Nephron (organoid): Measurements from ENCODE around the gene SLC25A36.
"Not testable (repeated sequence)": the region's sequence is repeated elsewhere in the genome, so short reads cannot be mapped to it uniquely, and the experiment has no call there.

Source experiments
- H3K27ac Mint-ChIP-seq, 3 experiments: 2 replicates each; pipeline ENCODE4 v1.8.0; 2020; ENCODE audit warnings: mixed read lengths in 3 of 3, mild to moderate bottlenecking in 2 of 3, moderate library complexity in 1 of 3
- H3K27me3 Mint-ChIP-seq: 2 replicates; pipeline ENCODE4 v1.8.0; 2021; ENCODE audit warnings: low read depth, mild to moderate bottlenecking, moderate library complexity, mixed read lengths
- H3K36me3 Mint-ChIP-seq: 2 replicates; pipeline ENCODE4 v1.8.0; 2020; ENCODE audit warnings: low read depth, mixed read lengths
- H3K4me1 Mint-ChIP-seq: 2 replicates; pipeline ENCODE4 v1.8.0; 2020; ENCODE audit warnings: mixed read lengths
- H3K4me3 Mint-ChIP-seq, 3 experiments: 2 replicates each; pipeline ENCODE4 v1.8.0; 2020; ENCODE audit warnings: mild to moderate bottlenecking in 3 of 3, mixed read lengths in 3 of 3, moderate library complexity in 2 of 3
- H3K9me3 Mint-ChIP-seq: 2 replicates; pipeline ENCODE4 v1.8.0; 2020; ENCODE audit warnings: mixed read lengths
- TF ChIP-seq, protein P1 (sequence below), 3 experiments: fragments of 200-600 bp; sonication (generic); IDR thresholded peaks; one replicate each; pipeline ENCODE4 v1.5.0; 2021; ENCODE audit warnings: antibody characterized with exemption in 3 of 3; ENCODE audit not compliant: unreplicated experiment in 3 of 3

SLC25A36 gene

DNA sequence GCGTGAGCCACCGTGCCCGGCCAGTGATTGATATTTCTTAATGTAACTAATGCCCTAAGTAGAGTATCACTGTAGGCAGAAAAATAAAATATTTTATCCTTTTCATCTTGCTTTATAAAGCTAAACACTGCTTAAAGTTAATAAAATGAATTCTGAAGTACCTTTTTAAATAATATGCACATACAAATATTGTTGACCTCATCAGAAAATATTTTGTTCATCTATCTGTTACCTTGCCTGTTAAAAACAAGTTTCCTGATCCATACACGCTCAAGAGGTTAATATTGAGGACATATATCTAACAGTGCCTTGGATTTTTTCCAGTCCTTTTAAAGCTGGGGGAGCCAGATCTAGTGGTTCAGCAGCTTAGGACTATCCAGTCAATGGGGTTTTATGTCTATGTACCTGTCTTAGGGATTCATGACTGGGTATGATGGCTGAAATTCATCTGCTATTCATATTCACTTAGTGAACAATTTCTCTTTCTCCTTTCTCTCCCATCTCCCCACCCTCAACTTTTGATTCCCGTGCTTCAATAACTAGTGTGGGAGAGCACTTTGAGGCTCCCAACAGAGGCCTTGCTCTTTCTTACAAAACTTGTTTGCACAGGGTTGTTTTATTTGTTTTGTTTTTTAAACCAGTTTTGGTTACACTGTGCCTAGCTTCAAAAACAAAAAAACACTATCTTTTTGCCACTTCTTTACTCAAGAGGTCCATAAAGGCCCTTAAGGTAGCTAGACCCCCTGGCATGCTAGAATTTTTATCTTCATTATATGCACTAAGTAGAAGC, 7.0 kb downstream of the SLC25A36 start:
- Mint-ChIP-seq H3K4me1 (peaks cover 70% of the 10 kb centered on the region), H3K4me3 (no peak overlapping the region), H3K9me3 (no peaks in the 10 kb centered on the region), H3K36me3 (peaks cover 15% of the 10 kb centered on the region), H3K27ac (peak overlapping the region in 2 of 3 experiments; percentile 7 to 33), H3K27me3 (no peaks in the 10 kb centered on the region)
- TF ChIP-seq, protein P1, sequence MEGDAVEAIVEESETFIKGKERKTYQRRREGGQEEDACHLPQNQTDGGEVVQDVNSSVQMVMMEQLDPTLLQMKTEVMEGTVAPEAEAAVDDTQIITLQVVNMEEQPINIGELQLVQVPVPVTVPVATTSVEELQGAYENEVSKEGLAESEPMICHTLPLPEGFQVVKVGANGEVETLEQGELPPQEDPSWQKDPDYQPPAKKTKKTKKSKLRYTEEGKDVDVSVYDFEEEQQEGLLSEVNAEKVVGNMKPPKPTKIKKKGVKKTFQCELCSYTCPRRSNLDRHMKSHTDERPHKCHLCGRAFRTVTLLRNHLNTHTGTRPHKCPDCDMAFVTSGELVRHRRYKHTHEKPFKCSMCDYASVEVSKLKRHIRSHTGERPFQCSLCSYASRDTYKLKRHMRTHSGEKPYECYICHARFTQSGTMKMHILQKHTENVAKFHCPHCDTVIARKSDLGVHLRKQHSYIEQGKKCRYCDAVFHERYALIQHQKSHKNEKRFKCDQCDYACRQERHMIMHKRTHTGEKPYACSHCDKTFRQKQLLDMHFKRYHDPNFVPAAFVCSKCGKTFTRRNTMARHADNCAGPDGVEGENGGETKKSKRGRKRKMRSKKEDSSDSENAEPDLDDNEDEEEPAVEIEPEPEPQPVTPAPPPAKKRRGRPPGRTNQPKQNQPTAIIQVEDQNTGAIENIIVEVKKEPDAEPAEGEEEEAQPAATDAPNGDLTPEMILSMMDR (IDR thresholded peaks at IDR 0.05; ENCODE audit: unreplicated experiment in 3 of 3), result no peak

DNA sequence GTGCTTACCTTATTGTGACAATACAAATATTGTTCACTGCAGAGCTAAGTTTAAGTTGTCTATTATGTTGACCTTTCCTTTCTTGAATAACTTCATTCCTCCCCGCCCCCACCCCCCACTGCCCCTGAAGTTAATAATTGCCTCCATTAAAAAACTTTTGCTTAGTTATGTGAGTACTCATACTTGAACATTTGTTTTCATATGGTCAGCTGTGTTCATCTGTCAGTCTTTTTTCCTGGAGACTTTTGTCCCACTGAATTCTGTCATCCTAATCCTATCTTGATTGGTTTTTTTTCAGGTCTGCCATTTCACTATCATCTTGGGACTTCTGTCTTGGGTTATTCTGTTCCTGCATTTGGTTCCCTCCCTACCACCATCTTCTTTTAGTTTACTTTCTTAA, 8.5 kb downstream of the SLC25A36 start:
- Mint-ChIP-seq H3K27me3 (no peaks in the 10 kb centered on the region), H3K27ac (peak overlapping the region; percentile 43 to 92 (median 55)), H3K36me3 (peaks cover 15% of the 10 kb centered on the region), H3K9me3 (no peaks in the 10 kb centered on the region), H3K4me3 (peak overlapping the region in 1 of 3 experiments; percentile 42), H3K4me1 (peaks cover 69% of the 10 kb centered on the region)
- TF ChIP-seq, protein P1 (IDR thresholded peaks at IDR 0.05; ENCODE audit: unreplicated experiment in 3 of 3), result no peak

DNA sequence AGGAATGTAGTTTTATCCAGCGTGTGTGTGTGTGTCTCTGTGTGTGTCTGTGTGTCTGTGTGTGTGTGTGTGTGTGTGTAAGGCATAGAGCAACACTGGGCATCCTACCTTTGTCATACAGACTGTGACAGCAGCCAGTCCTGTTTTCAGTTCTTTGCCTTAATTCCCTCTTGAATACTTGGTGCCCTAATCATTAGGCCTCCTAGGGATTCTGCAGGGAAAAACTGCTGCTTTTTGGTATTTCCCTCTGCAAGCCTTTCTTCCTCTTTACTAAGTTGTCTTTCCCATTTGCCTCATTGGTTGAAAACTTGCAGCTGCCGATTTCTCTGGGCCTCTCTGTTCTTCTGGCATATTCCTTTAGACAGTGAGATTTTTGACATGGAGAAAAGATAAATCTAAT, 9.2 kb downstream of the SLC25A36 start:
- peaks cover 15% of the 10 kb centered on the region for H3K36me3 Mint-ChIP-seq
- no peaks in the 10 kb centered on the region for H3K9me3 Mint-ChIP-seq
- H3K27ac Mint-ChIP-seq, result peak overlapping the region; percentile 43 to 92 (median 55)
- H3K27me3 Mint-ChIP-seq, result no peaks in the 10 kb centered on the region
- TF ChIP-seq, protein P1 (IDR thresholded peaks at IDR 0.05; ENCODE audit: unreplicated experiment in 3 of 3), result no peak
- peaks cover 67% of the 10 kb centered on the region for H3K4me1 Mint-ChIP-seq
- no peak overlapping the region for H3K4me3 Mint-ChIP-seq

DNA sequence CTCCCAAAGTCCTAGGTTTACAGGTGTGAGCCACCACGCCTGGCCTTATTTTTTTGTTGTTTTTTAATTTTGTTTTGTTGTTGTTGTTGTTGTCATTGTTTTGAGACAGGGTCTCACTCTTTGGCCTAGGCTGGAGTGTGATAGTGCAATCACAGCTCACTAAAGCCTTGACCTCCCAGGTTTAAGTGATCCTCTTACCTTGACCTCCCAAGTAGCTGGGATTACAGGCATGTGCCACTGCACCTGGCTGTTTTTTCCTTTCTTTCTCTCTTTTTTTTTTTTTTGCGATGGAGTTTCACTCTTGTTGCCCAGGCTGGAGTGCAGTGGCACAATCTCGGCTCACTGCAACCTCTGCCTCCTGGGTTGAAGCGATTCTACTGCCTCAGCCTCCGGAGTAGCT, 10.1 kb downstream of the SLC25A36 start:
- H3K9me3 Mint-ChIP-seq, H3K27ac Mint-ChIP-seq, H3K27me3 Mint-ChIP-seq: not testable (repeated sequence)

DNA sequence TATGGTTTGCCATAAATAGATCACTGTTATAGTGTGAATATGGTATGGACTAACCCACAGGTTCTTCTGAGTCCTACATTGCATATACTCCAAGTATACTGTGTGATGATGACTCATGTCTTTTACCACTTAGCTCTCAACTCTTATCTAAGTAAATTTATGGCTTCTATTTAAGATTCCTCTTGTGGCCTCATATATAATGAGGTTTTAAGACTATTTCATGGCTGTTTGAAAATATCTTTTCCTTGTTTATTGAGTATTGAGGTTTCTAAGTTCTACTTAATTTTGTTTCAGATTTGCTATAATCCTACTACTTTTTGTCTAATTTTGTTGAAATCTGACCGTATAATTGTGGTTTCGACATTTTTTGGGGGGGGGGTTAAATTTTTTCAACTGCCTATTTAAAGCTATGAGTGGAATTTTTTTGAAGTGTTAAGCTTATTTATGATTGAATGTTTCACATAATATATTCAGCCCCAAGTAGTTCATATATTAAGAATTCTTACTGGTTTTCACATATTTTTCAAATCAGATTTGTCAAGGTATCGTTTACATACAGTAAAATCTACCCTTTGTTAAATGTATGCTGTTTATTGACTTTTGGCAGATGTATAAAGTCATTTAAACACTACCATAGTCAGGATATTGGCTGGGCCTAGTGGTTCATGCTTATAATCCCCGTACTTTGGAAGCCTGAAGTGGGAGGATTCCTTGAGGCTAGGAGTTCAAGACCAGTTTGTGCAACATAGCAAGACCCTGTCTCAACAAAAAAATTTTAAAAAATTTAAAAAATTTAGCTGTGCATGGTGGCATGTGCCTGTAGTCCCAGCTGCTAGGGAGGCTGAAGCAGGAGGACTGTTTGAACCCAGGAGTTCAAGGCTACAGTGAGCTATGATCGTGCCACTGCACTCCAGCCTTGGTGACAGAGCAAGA, 11.7 kb downstream of the SLC25A36 start:
- no peaks in the 10 kb centered on the region for H3K27me3 Mint-ChIP-seq
- TF ChIP-seq, protein P1 (IDR thresholded peaks at IDR 0.05; ENCODE audit: unreplicated experiment in 3 of 3), result no peak
- peak overlapping the region; percentile 33 to 51 (median 48) for H3K27ac Mint-ChIP-seq
- peaks cover 6% of the 10 kb centered on the region for H3K36me3 Mint-ChIP-seq
- peaks cover 55% of the 10 kb centered on the region for H3K4me1 Mint-ChIP-seq
- H3K9me3 Mint-ChIP-seq, result no peaks in the 10 kb centered on the region
- no peak overlapping the region for H3K4me3 Mint-ChIP-seq

More for the DNA sequence above, 10.1 kb downstream of the SLC25A36 start:
- H3K4me3 Mint-ChIP-seq, H3K36me3 Mint-ChIP-seq: not testable (repeated sequence)
- H3K4me1 Mint-ChIP-seq, result peaks cover 63% of the 10 kb centered on the region

DNA sequence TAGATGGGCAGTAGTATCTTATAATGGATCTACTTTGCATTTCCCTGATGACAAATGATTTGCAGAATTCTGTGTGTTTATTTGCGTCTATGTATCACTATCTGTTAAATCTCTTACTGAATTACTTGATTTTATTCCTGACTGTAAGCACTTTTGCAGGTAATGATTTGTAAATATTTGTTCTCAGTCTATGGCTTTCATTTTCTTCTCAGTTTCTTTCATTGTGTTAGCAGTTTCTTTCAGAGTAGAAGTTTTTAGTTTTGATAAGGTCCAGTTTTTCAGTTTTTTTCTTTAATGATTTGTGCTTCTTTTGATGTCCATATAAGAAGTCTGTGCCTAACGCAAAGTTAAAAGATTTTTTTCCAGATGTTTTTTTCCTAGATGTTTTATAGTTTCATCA, 12.9 kb downstream of the SLC25A36 start:
- Mint-ChIP-seq H3K4me3 (no peak overlapping the region), H3K27me3 (no peaks in the 10 kb centered on the region), H3K9me3 (no peaks in the 10 kb centered on the region), H3K36me3 (peaks cover 15% of the 10 kb centered on the region), H3K27ac (peak overlapping the region in 2 of 3 experiments; percentile 3 to 25), H3K4me1 (peaks cover 46% of the 10 kb centered on the region)
- TF ChIP-seq, protein P1 (IDR thresholded peaks at IDR 0.05; ENCODE audit: unreplicated experiment in 3 of 3), result no peak
